Amniotic epithelial cell (primary cell): ENCODE results near the gene TNS1.

ENCODE experiments used
- DNase-seq: peaks from one replicate; pipeline ENCODE4 v3.0.0-alpha.2; 2010; ENCODE audit warnings: low read depth

The TNS1 gene

GRCh38 chr2:217929757-217930707, 72.8 kb downstream of the TNS1 start:
- peak; percentile 68 for DNase-seq

GRCh38 chr2:217929272-217929671, 73.5 kb downstream of the TNS1 start:
- DNase-seq = no peak

- no peak for DNase-seq
These were observed 74.2 kb downstream of the TNS1 start for GRCh38 chr2:217928324-217929181.

GRCh38 chr2:217927601-217928323, 75.0 kb downstream of the TNS1 start:
- DNase-seq = no peak

- DNase-seq = no peak
These were observed 76.0 kb downstream of the TNS1 start for GRCh38 chr2:217926801-217927200.

GRCh38 chr2:217924346-217924901, 78.4 kb downstream of the TNS1 start:
- DNase-seq = no peak

- no peak for DNase-seq
These were observed 79.6 kb downstream of the TNS1 start for GRCh38 chr2:217923007-217923686.

- DNase-seq = no peak
These were observed 80.4 kb downstream of the TNS1 start for GRCh38 chr2:217922101-217923006.

GRCh38 chr2:217920879-217921603, 81.8 kb downstream of the TNS1 start:
- peak; percentile 53 for DNase-seq

- peak; percentile 34 for DNase-seq
These were observed 82.9 kb downstream of the TNS1 start for GRCh38 chr2:217919781-217920351.

GRCh38 chr2:217919204-217919603, 83.6 kb downstream of the TNS1 start:
- DNase-seq = no peak

- DNase-seq = no peak
These were observed 84.3 kb downstream of the TNS1 start for GRCh38 chr2:217918308-217919024.

- no peak for DNase-seq
These were observed 86.1 kb downstream of the TNS1 start for GRCh38 chr2:217916504-217917254.

GRCh38 chr2:217915706-217916105, 87.1 kb downstream of the TNS1 start:
- no peak for DNase-seq

GRCh38 chr2:217914878-217915277, 87.9 kb downstream of the TNS1 start:
- DNase-seq = no peak

GRCh38 chr2:217914078-217914477, 88.7 kb downstream of the TNS1 start:
- DNase-seq = no peak

GRCh38 chr2:217913436-217913835, 89.4 kb downstream of the TNS1 start:
- no peak for DNase-seq
